Esophagus (tissue), 2 donors: ENCODE results near the gene RGSL1. TPM values are rescaled to one million over a fixed set of nuclear protein-coding genes. Genes with fewer than 3 reads are reported as not detected.

Experiments
- H3K27ac ChIP-seq, 2 donors: one replicate each; pipeline ENCODE4 v1.5.1; 2013; ENCODE audit warnings: low read depth in 2 of 2, mild to moderate bottlenecking in 2 of 2, inconsistent platforms in 1 of 2, low read length in 1 of 2, moderate library complexity in 1 of 2
- H3K27me3 ChIP-seq, 2 donors: one replicate each; pipeline ENCODE4 v1.6.1; 2013; ENCODE audit warnings: low read length in 2 of 2, control low read depth in 1 of 2, mild to moderate bottlenecking in 1 of 2; ENCODE audit not compliant: insufficient read depth in 2 of 2, control insufficient read depth in 1 of 2
- H3K36me3 ChIP-seq, 2 donors: one replicate each; pipeline ENCODE4 v1.6.1; 2013; ENCODE audit warnings: low read length in 1 of 2; ENCODE audit not compliant: control insufficient read depth in 2 of 2, insufficient read depth in 2 of 2
- H3K4me1 ChIP-seq, 2 donors: one replicate each; pipeline ENCODE4 v1.6.1; 2013; ENCODE audit warnings: low read length in 1 of 2; ENCODE audit not compliant: control insufficient read depth in 2 of 2, insufficient read depth in 2 of 2
- H3K4me3 ChIP-seq, 2 donors: one replicate each; pipeline ENCODE4 v1.5.1; 2013; ENCODE audit warnings: low read length in 2 of 2, mild to moderate bottlenecking in 2 of 2, low read depth in 1 of 2, moderate library complexity in 1 of 2
- H3K9me3 ChIP-seq, 2 donors: one replicate each; pipeline ENCODE4 v1.6.1; 2013; ENCODE audit warnings: mild to moderate bottlenecking in 2 of 2, low read depth in 1 of 2, low read length in 1 of 2, moderate library complexity in 1 of 2; ENCODE audit not compliant: control insufficient read depth in 2 of 2, insufficient read depth in 1 of 2
- WGBS, 2 donors: extraction: QIAGEN DNeasy Blood & Tissue Kit; methylation state at CpG; one replicate each; pipeline ENCODE4 v1.1.7; 2013; 5-methylcytosine and 5-hydroxymethylcytosine counted together
- polyA plus RNA-seq, 2 donors: library from polyadenylated mRNA; stranded (reverse); fragments of 200-250 nt; gene quantifications; one replicate each; pipeline ENCODE4 v1.2.3, GENCODE V29; 2013
- donor health status: healthy with polysubstance abuse.
- donor health status: Bipolar disorder and iron deficiency.

The RGSL1 gene
- polyA plus RNA-seq, 2 donors: 0.14 TPM; not detected in 1

DNA sequence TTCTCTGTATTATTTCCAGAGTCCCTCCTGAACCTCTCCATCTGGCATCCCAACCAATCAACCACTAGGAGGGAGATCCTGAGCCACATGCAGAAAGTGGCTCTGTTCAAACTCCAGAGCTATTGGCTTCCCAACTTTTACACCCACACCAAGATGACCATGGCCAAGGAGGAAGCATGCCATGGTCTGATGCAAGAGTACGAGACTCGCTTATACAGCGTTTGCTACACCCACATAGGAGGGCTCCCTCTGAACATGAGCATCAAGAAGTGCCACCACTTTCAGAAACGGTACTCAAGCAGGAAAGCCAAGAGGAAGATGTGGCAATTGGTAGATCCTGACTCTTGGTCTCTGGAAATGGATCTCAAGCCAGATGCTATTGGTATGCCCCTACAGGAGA lies 23.6 kb downstream of the RGSL1 start:
- Histone ChIP-seq H3K4me1 (no peaks in the 10 kb centered on the region), H3K36me3 (no peaks in the 10 kb centered on the region), H3K27me3 (no peaks in the 10 kb centered on the region), H3K4me3 (no peak overlapping the region), H3K9me3 (no peaks in the 10 kb centered on the region), H3K27ac (no peak overlapping the region)
- WGBS, 2 donors: 87 to 93% methylated on average over 4 of the region's 4 CpGs

DNA sequence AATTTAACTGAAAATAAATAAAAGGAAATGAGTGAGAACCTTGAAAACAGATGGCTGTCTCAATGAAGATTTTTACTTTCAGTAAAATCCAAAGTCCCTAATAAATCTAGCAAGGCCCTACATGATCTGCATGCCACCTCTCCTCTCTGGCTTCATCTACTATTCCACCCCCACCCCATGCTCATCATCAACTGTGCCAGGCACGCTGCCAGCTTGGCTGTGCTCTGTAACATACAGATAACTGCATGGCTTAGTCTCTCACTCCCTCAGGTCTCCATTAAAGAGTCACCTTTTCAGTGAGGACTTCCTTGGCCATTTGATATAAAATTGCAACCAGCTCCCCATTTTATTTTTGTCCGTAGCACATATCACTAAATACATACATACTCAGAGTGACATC lies 26.7 kb downstream of the RGSL1 start:
- Histone ChIP-seq H3K9me3 (no peaks in the 10 kb centered on the region), H3K4me3 (no peak overlapping the region), H3K4me1 (no peaks in the 10 kb centered on the region), H3K36me3 (no peaks in the 10 kb centered on the region), H3K27ac (no peak overlapping the region), H3K27me3 (no peaks in the 10 kb centered on the region)
- WGBS, 2 donors: 76 to 80% methylated on average over 2 of the region's 2 CpGs

DNA sequence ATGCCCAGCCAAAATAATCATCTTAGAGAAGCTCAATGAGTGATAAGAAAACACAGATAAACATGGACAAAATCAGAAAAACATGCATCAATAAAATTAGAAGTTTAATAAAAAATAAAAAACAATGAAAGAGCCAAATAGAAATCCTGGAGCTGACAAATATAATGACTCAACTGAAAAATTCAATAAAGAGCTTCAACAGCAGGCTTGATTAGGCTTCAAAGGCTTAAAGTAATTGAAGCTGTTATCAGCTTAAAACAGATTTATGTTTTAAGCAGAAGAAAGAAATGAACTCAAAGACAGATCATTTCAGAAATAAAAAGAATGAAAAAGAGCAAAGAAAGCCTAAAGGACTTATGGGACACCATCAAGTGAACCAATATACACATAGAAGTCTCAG lies 28.3 kb downstream of the RGSL1 start:
- Histone ChIP-seq H3K27ac (no peak overlapping the region), H3K27me3 (no peaks in the 10 kb centered on the region), H3K4me3 (no peak overlapping the region), H3K9me3 (no peaks in the 10 kb centered on the region), H3K36me3 (no peaks in the 10 kb centered on the region), H3K4me1 (no peaks in the 10 kb centered on the region)

DNA sequence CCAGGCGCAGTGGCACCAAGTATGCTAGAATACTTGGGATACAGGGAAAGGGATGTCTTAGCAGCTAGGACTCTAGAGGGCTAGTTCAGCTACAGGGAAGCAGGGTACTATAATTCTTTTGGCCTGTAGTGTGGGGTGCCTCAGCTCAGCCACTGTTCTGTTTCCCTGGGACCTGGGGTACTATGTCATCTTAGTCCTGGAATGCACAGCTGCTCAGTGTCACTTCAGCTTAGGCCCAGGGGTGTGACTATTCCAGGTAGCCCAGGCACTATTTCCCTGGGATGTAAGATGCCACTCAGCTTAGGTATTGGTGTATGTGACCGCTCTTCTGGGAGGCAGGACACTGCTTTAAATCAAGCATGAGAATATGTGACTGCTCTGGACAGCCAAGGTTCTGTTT lies 34.1 kb downstream of the RGSL1 start:
- WGBS, 2 donors: 95 to 97% methylated on average over 2 of the region's 2 CpGs
- no peaks in the 10 kb centered on the region for H3K27me3 ChIP-seq
- no peak overlapping the region for H3K4me3 ChIP-seq
- H3K36me3 ChIP-seq: no peaks in the 10 kb centered on the region
- no peak overlapping the region for H3K27ac ChIP-seq
- H3K4me1 ChIP-seq: no peaks in the 10 kb centered on the region
- H3K9me3 ChIP-seq: no peaks in the 10 kb centered on the region

DNA sequence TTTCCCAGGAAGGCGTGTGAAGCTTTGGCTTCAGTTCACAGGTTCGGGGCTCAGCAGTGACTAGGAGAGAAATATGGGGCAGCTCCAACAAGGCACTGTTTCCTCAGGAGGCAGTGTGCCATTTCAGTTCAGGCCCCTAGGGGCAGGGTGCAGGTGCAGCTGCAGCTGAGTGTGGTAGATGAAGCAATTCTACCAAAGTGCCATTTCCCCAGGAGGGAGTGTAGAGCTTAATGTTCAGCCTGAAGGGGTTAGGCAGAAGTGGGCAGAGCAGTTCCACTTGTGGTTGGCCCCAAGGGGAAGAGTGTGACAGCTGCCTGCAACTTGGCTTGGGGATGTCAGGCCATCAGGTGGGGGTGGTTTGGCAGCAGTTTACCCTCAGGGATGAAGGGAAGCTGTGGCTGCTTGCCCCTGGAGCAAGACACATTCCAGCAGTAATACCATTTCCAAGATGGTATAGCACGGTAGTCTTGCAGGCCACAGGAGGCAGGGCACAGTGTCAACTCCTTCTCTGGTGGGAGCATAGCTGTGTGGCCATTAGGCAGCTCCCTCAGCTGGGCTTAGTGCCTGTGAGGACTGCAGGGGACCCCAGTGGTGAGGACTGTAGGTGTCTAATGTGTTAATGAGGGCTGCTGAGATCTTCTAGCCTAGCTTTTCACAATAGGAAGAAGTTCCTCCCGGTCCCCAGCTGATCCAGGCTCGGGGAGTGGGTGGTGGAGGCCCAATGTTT lies 34.7 kb downstream of the RGSL1 start:
- H3K27me3 ChIP-seq: no peaks in the 10 kb centered on the region
- H3K36me3 ChIP-seq: no peaks in the 10 kb centered on the region
- 40 to 42% methylated on average over 5 of the region's 5 CpGs for WGBS, 2 donors
- no peak overlapping the region for H3K4me3 ChIP-seq
- H3K4me1 ChIP-seq: no peaks in the 10 kb centered on the region
- no peaks in the 10 kb centered on the region for H3K9me3 ChIP-seq
- no peak overlapping the region for H3K27ac ChIP-seq

DNA sequence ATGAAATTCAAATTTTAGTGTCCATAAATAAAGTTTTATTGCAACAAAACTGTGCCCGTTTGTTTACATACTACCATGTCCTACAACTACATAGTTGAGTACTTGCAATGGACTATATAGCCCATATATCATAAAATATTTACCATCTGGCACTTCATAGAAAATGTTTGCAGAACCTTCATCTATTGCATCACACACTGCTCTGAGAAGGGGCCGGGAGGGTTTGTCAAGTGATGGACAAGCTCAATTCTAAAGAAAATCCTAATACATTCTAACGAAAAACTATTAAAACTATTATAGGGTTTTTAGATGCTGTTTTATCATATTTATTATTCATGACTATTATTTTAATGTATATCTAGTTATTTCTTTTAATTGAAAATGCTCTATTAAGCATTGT lies 35.9 kb downstream of the RGSL1 start:
- no peaks in the 10 kb centered on the region for H3K27me3 ChIP-seq
- WGBS, 2 donors: 83% methylated on average over 3 of the region's 3 CpGs
- no peaks in the 10 kb centered on the region for H3K9me3 ChIP-seq
- H3K36me3 ChIP-seq: no peaks in the 10 kb centered on the region
- H3K27ac ChIP-seq: no peak overlapping the region
- H3K4me3 ChIP-seq: no peak overlapping the region
- no peaks in the 10 kb centered on the region for H3K4me1 ChIP-seq

DNA sequence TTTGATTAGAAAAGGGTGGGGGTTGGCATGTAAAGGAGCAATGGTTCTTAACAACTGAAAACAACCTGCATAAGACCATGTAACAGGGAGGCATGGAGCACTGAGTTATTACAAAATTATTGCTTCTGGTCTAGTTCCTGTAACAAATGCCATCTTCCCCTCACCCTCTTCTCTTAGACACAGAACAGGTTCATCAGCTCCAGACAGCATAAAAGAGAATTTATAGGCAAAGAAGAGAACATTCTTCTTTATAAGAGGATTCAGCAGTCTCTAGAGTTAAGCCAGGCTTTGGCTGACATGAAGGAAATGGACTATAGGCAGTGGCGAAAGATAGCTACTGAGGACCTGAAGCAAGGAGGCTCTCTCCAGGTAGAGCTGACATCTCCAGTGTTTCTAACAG lies 38.9 kb downstream of the RGSL1 start:
- Histone ChIP-seq H3K9me3 (no peaks in the 10 kb centered on the region), H3K4me1 (no peaks in the 10 kb centered on the region), H3K36me3 (no peaks in the 10 kb centered on the region), H3K27ac (no peak overlapping the region), H3K27me3 (no peaks in the 10 kb centered on the region), H3K4me3 (no peak overlapping the region)
- WGBS, 2 donors: 88 to 91% methylated on average over 1 of the region's 1 CpG

DNA sequence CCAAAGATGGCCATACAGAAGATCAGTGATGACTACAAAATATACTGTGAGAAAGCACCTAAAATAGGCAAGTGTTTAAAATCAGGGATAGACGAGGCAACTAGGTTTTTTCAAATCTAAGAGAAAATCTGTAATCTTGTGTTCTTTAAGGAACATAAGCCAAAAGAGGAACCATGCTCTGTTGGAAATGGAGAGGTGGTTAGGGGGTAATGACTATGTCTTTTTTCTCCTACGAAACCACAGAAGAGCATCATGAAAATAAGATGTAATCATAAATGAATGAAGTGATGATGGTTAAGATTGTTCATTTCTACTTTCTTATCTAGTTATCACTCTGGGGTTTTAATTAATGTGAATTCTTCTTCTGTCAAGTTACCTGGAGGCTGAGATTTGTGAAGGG lies 43.1 kb downstream of the RGSL1 start:
- no peaks in the 10 kb centered on the region for H3K36me3 ChIP-seq
- H3K4me1 ChIP-seq: no peaks in the 10 kb centered on the region
- no peak overlapping the region for H3K27ac ChIP-seq
- H3K4me3 ChIP-seq: no peak overlapping the region
- WGBS, 2 donors: 78 to 80% methylated on average over 2 of the region's 2 CpGs
- no peaks in the 10 kb centered on the region for H3K27me3 ChIP-seq
- H3K9me3 ChIP-seq: no peaks in the 10 kb centered on the region

DNA sequence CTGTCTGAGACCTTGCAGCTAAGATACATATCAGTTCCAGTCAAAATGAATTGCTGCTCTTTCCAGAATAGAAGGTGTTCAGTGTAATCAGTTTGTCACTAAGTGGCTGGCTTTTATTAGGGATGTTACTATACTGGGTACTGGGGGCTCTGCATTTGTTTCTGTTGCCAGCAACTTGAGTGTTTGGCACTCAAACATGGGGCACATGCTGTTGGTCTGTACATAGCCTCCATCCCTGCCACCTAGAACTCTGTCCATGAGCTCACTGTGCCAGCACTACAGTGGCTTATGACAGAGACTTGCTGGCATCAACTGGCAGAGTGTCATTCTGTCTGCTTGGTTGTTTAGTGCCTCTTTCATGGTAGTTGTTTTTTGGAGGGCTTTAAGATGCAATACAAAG lies 45.1 kb downstream of the RGSL1 start:
- no peak overlapping the region for H3K27ac ChIP-seq
- H3K4me1 ChIP-seq: no peaks in the 10 kb centered on the region
- no peaks in the 10 kb centered on the region for H3K27me3 ChIP-seq
- no peak overlapping the region for H3K4me3 ChIP-seq
- no peaks in the 10 kb centered on the region for H3K9me3 ChIP-seq
- no peaks in the 10 kb centered on the region for H3K36me3 ChIP-seq

DNA sequence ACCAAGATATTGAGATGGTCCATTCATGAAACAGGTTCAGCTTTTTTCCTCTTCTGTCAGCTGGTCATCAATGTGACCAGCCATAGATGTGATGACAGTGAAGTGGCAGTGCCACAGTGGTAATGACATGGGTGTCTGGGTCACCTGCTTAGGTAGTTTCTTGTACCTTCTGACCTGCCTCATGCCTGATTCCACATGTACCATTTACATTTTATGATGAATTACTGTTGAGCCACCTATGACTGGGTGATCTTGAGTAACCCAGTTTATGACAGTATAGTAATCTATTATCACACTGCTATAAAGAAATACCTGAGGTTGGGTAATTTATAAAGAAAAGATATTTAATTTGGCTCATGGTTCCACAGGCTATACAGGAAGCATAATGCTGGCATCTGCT lies 45.7 kb downstream of the RGSL1 start:
- H3K27ac ChIP-seq: no peak overlapping the region
- no peaks in the 10 kb centered on the region for H3K36me3 ChIP-seq
- H3K27me3 ChIP-seq: no peaks in the 10 kb centered on the region
- H3K4me3 ChIP-seq: no peak overlapping the region
- H3K4me1 ChIP-seq: no peaks in the 10 kb centered on the region
- no peaks in the 10 kb centered on the region for H3K9me3 ChIP-seq
